Uterus (tissue), 4 donors: ENCODE data around the gene PAGR1. TPM values are rescaled to one million over a fixed set of nuclear protein-coding genes. Genes with fewer than 3 reads are reported as not detected.

Source experiments
- DNase-seq, 2 donors: peaks; one replicate each; pipeline ENCODE4 v3.0.0-alpha.2; 2019 to 2020
- H3K27ac ChIP-seq, 2 donors: fragments of 200-600 bp; sonication (generic); 1 replicate in 1 of 2; 2 replicates in 1 of 2; pipeline ENCODE4 v1.5.1; 2016 to 2018
- H3K27me3 ChIP-seq, 2 donors: fragments of 200-600 bp; sonication (generic); one replicate each; pipeline ENCODE4 v1.5.1; 2018 to 2019; ENCODE audit warnings: control low read depth in 1 of 2
- H3K36me3 ChIP-seq, 2 donors: fragments of 200-600 bp; sonication (generic); one replicate each; pipeline ENCODE4 v1.5.1; 2019; ENCODE audit warnings: control low read depth in 1 of 2
- H3K4me1 ChIP-seq, 2 donors: fragments of 200-600 bp; sonication (generic); one replicate each; pipeline ENCODE4 v1.5.1; 2018 to 2019; ENCODE audit warnings: control low read depth in 1 of 2
- H3K4me3 ChIP-seq, 2 donors: fragments of 200-600 bp; sonication (generic); 1 replicate in 1 of 2; 2 replicates in 1 of 2; pipeline ENCODE4 v1.5.1; 2018 to 2019; ENCODE audit warnings: mild to moderate bottlenecking in 1 of 2
- H3K9me3 ChIP-seq, 2 donors: fragments of 200-600 bp; sonication (generic); one replicate each; pipeline ENCODE4 v1.5.1; 2019; ENCODE audit warnings: control low read depth in 1 of 2
- POLR2A ChIP-seq, 2 donors: fragments of 450-650 bp; IDR thresholded peaks; one replicate each; pipeline ENCODE4 v1.6.1; 2016; ENCODE audit warnings: antibody characterized with exemption in 2 of 2, mild to moderate bottlenecking in 1 of 2, moderate library complexity in 1 of 2
- intact Hi-C: fragments of 100-400 bp; cut with DNase I; formaldehyde crosslinking; loops from one replicate; pipeline ENCODE4 v1.15.1; 2023; ENCODE audit warnings: low total_unique reads
- total RNA-seq, 4 donors: library from RNA; depleted of rRNA in 3 of 4; stranded (reverse); fragments of >200 nt in 3 of 4; gene quantifications; one replicate each; pipeline versions ENCODE4 v1.1.0 to v1.2.4, GENCODE V29; 2014 to 2023
- TF ChIP-seq, protein P1 (sequence below), 4 experiments: fragments of 200-600 bp in 2 of 4; fragments of 450-650 bp in 2 of 4; sonication (generic) in 2 of 4; IDR thresholded peaks; one replicate each; pipeline ENCODE4 v1.5.1; 2016 to 2019; ENCODE audit warnings: antibody characterized with exemption in 4 of 4, mild to moderate bottlenecking in 2 of 4, moderate library complexity in 1 of 4
- donor health status: DM: yes; HTN: yes; CAD: no.

The PAGR1 gene
- total RNA-seq, 4 donors from 2014 or later, result 36.1 to 85.0 (median 46.9) TPM

DNA sequence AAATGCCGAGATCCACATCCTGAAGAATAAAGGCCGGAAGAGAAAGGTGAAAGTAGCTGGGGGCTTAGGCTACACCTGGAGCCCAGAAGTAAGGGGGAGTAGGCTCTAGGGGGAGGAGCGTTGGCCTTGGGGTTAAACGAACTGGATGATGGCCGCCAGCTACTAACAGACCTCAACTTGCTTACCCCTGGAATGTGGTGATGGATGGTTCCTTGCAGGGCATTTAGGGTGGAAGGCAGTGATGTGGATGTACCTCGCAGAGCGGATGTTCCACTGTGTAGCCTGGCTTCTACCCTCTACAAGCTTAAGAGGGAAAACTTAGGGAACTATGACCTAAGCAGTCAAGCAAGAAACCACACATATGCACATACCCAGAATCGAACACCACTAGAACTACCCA is 11.9 kb upstream of the PAGR1 start:
- peak overlapping the region; percentile 98 to 99 for H3K27ac ChIP-seq
- TF ChIP-seq POLR2A (IDR thresholded peaks at IDR 0.05), result no peak
- TF ChIP-seq, protein P1, sequence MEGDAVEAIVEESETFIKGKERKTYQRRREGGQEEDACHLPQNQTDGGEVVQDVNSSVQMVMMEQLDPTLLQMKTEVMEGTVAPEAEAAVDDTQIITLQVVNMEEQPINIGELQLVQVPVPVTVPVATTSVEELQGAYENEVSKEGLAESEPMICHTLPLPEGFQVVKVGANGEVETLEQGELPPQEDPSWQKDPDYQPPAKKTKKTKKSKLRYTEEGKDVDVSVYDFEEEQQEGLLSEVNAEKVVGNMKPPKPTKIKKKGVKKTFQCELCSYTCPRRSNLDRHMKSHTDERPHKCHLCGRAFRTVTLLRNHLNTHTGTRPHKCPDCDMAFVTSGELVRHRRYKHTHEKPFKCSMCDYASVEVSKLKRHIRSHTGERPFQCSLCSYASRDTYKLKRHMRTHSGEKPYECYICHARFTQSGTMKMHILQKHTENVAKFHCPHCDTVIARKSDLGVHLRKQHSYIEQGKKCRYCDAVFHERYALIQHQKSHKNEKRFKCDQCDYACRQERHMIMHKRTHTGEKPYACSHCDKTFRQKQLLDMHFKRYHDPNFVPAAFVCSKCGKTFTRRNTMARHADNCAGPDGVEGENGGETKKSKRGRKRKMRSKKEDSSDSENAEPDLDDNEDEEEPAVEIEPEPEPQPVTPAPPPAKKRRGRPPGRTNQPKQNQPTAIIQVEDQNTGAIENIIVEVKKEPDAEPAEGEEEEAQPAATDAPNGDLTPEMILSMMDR (IDR thresholded peaks at IDR 0.05), result no peak
- no peak overlapping the region for H3K4me3 ChIP-seq
- peaks cover 8 to 11% of the 10 kb centered on the region in 2 donors for H3K4me1 ChIP-seq
- DNase-seq, result no peak
- intact Hi-C loops, result no loop called here
- H3K27me3 ChIP-seq, result no peaks in the 10 kb centered on the region
- no peaks in the 10 kb centered on the region for H3K36me3 ChIP-seq
- no peaks in the 10 kb centered on the region for H3K9me3 ChIP-seq

DNA sequence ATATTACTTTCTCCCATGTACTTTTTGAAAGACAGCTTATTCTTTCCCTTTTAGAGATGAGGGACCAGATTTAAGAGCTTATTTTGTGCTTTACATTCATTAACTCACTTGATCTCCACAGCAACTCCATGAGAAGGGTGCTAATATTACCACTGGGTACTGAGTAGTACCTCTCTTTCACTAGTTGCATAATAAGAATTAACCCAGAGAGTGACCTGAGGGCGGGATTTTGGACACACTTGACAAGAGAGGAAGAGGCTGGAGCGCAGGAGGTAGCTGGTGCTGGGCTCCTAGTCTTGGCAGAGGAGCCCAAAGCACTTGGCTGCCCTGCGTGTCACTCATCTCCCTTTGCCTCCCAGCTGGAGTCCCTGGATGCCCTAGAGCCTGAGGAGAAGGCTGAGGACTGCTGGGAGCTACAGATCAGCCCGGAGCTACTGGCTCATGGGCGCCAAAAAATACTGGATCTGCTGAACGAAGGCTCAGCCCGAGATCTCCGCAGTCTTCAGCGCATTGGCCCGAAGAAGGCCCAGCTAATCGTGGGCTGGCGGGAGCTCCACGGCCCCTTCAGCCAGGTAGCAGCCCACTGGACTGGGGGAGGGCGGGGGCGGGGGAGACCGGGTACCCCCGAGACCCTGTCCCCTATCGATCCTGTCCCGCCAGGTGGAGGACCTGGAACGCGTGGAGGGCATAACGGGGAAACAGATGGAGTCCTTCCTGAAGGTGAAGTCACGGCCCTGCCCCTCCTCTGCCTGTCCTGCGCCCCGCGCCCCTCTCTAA is 11.3 kb upstream of the PAGR1 start:
- peak in 1 of 2 donors; percentile 58 for DNase-seq
- H3K36me3 ChIP-seq, result no peaks in the 10 kb centered on the region
- no peaks in the 10 kb centered on the region for H3K9me3 ChIP-seq
- H3K4me3 ChIP-seq, result peak overlapping the region; percentile 69 to 98
- H3K4me1 ChIP-seq, result peaks cover 11 to 17% of the 10 kb centered on the region in 2 donors
- TF ChIP-seq, protein P1 (IDR thresholded peaks at IDR 0.05), result no peak
- TF ChIP-seq POLR2A (IDR thresholded peaks at IDR 0.05), result no peak
- H3K27me3 ChIP-seq, result no peaks in the 10 kb centered on the region
- intact Hi-C loops, result no loop called here
- peak overlapping the region; percentile 98 to 99 for H3K27ac ChIP-seq

DNA sequence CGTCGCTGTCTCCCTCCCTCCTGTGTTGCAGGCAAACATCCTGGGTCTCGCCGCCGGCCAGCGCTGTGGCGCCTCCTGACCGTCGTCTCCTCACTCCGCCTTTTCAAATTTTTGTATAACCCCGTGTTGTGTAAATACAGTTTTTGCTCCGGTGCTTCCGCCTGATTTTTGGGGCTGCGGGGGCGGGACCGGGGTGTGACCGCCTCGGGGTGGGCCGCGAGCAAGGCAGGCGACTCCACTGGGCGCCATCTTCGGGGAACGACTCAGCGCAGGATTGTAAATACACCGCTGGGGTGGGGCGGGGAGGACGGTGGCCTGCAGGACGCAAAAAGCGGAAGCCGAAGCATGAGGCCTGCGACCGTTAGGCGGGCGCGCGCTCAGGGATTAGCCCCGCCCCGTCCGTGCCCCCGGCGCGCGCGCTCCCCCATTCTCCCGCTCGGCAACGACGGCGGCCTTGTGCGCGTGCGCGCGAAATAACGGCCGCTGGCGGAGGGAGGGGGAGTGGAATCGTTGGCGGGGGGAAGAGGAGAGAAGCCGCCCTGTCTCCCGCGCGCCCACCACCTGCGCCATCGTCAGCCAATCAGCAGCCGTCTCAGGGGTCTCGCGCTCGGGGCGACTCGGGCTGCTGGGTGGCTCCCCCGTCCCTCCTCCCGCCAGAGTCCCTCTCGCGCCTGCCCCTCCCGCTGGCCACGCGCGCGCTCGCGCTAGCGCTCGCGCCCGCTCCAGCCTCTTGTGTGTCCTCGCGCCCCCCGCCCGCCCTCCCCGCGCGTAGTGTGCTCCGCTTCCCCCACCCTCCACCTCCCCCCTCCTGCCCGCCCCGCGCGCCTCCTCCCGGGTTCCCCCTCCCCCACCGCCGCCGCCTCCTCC is 10.5 kb upstream of the PAGR1 start:
- intact Hi-C loops, result no loop called here
- Histone ChIP-seq H3K36me3 (no peaks in the 10 kb centered on the region), H3K4me3 (peak overlapping the region; percentile 69 to 98), H3K4me1 (peaks cover 11 to 22% of the 10 kb centered on the region in 2 donors), H3K27ac (peak overlapping the region; percentile 98 to 99), H3K27me3 (no peaks in the 10 kb centered on the region), H3K9me3 (no peaks in the 10 kb centered on the region)
- TF ChIP-seq, protein P1 (IDR thresholded peaks at IDR 0.05), result peak in 3 of 4 experiments; percentile 9 to 35 (median 22)
- TF ChIP-seq POLR2A (IDR thresholded peaks at IDR 0.05), result peak; percentile 87 to 92
- DNase-seq, result peak; percentile 96 to 98

DNA sequence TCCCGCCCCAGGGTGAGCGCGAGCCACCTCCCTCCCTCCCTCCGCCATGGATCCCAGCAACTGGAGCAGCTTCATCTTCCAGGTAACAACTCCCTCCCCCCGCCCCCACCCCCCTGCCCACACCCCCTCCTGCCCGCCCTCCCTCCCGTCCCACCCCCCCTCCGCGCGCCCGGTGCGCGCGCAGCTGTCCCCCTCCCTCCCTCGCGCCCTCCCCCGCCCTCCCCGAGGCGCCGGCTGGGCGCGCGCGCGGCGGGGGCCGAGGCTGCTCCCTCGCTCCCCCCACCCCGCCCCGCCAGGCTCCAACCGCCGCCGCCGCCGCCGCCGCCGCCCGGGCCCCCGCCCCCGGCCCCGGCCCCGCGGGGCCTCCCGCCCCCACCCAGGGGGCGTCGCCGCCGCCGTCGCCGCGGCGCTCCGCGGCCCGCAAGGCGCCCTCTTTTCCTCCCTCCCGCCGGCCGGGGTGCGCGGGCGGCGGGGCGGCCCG is 9.8 kb upstream of the PAGR1 start, which contains the start of gene MAZ:
Gene MAZ (plus strand): TSS at position 431 of the 481 bp plus-strand sequence. CDS start 173 bp downstream, outside the sequence.
- intact Hi-C loops, result no loop called here
- DNase-seq, result peak in 1 of 2 donors; percentile 95
- Histone ChIP-seq H3K36me3 (no peaks in the 10 kb centered on the region), H3K9me3 (no peaks in the 10 kb centered on the region), H3K27ac (peak within 1 kb of the TSS; percentile 98 to 99), H3K4me1 (peaks cover 11 to 28% of the 10 kb centered on the region in 2 donors), H3K4me3 (peak within 1 kb of the TSS; percentile 69 to 98), H3K27me3 (no peaks in the 10 kb centered on the region)
- TF ChIP-seq POLR2A (IDR thresholded peaks at IDR 0.05), result no peak
- TF ChIP-seq, protein P1 (IDR thresholded peaks at IDR 0.05), result no peak
